CD4-positive, alpha-beta T cell treated with Interleukin-17A for 1 hour (primary cell): ENCODE results near the gene ATF1.
"Not testable (repeated sequence)": the region's sequence is repeated elsewhere in the genome, so short reads cannot be mapped to it uniquely, and the experiment has no call there.

ENCODE experiments used
- DNase-seq: peaks from one replicate; pipeline ENCODE4 v3.0.0-alpha.2; 2020

The ATF1 gene

GRCh38 chr12:50753232-50753769 is 10.6 kb upstream of the ATF1 start:
- no peak for DNase-seq

- DNase-seq: peak; percentile 85
Measured at GRCh38 chr12:50764286-50765094, 589 bp downstream of the ATF1 start.

GRCh38 chr12:50765095-50765911 is 1.4 kb downstream of the ATF1 start:
- DNase-seq: peak; percentile 76

- no peak for DNase-seq
Measured at GRCh38 chr12:50768391-50768790, 4.5 kb downstream of the ATF1 start.

- not testable (repeated sequence) for DNase-seq
Measured at GRCh38 chr12:50768813-50769212, 4.9 kb downstream of the ATF1 start.

GRCh38 chr12:50771409-50771808 is 7.5 kb downstream of the ATF1 start:
- no peak for DNase-seq

GRCh38 chr12:50772470-50772869 is 8.6 kb downstream of the ATF1 start:
- DNase-seq: no peak

GRCh38 chr12:50772877-50773276 is 9.0 kb downstream of the ATF1 start:
- DNase-seq: no peak

GRCh38 chr12:50775251-50775650 is 11.3 kb downstream of the ATF1 start:
- DNase-seq: no peak

GRCh38 chr12:50776749-50777728 is 13.1 kb downstream of the ATF1 start:
- no peak for DNase-seq

- no peak for DNase-seq
Measured at GRCh38 chr12:50778663-50779590, 15.0 kb downstream of the ATF1 start.

GRCh38 chr12:50780013-50780412 is 16.1 kb downstream of the ATF1 start:
- DNase-seq: no peak

GRCh38 chr12:50784501-50784900 is 20.6 kb downstream of the ATF1 start:
- DNase-seq: peak; percentile 16

GRCh38 chr12:50785406-50786001 is 21.6 kb downstream of the ATF1 start:
- no peak for DNase-seq

- DNase-seq: no peak
Measured at GRCh38 chr12:50786498-50787231, 22.8 kb downstream of the ATF1 start.

GRCh38 chr12:50787618-50788017 is 23.7 kb downstream of the ATF1 start:
- DNase-seq: no peak

GRCh38 chr12:50788561-50788960 is 24.7 kb downstream of the ATF1 start:
- DNase-seq: no peak

- DNase-seq: no peak
Measured at GRCh38 chr12:50790081-50790480, 26.2 kb downstream of the ATF1 start.

- no peak for DNase-seq
Measured at GRCh38 chr12:50799908-50800307, 36.0 kb downstream of the ATF1 start.

GRCh38 chr12:50803230-50803875 is 39.5 kb downstream of the ATF1 start:
- DNase-seq: no peak
